ENCODE results near the gene AQP2.

The AQP2 gene

DNA sequence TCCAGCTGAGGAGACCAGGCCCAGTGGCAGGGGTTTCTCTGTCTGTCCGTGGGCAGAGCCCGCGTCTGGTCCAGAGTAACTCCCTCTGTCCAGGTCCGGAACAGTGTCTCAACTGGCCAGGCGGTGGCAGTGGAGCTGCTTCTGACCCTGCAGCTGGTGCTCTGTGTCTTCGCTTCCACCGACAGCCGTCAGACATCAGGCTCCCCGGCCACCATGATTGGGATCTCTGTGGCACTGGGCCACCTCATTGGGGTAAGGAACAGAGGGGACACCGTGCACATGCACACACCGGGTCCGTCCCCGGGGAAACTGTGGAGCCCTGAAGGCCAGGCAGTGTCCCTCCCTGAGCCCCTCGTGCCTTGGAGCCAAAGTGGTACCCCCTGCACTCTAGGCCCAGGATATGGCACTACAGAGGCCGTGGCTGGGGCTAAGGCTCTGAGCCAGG, 23.7 kb downstream of the AQP2 start:
- TF ChIP-seq, protein P1, sequence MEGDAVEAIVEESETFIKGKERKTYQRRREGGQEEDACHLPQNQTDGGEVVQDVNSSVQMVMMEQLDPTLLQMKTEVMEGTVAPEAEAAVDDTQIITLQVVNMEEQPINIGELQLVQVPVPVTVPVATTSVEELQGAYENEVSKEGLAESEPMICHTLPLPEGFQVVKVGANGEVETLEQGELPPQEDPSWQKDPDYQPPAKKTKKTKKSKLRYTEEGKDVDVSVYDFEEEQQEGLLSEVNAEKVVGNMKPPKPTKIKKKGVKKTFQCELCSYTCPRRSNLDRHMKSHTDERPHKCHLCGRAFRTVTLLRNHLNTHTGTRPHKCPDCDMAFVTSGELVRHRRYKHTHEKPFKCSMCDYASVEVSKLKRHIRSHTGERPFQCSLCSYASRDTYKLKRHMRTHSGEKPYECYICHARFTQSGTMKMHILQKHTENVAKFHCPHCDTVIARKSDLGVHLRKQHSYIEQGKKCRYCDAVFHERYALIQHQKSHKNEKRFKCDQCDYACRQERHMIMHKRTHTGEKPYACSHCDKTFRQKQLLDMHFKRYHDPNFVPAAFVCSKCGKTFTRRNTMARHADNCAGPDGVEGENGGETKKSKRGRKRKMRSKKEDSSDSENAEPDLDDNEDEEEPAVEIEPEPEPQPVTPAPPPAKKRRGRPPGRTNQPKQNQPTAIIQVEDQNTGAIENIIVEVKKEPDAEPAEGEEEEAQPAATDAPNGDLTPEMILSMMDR (IDR thresholded peaks at IDR 0.05; ENCODE audit: low read length, missing control alignments), result peak; percentile 79
- H3K4me3 ChIP-seq (replicated peaks; ENCODE audit: low read depth, low read length), result no peak overlapping the region
- DNase-seq (ENCODE audit: low read depth), result peak; percentile 82

DNA sequence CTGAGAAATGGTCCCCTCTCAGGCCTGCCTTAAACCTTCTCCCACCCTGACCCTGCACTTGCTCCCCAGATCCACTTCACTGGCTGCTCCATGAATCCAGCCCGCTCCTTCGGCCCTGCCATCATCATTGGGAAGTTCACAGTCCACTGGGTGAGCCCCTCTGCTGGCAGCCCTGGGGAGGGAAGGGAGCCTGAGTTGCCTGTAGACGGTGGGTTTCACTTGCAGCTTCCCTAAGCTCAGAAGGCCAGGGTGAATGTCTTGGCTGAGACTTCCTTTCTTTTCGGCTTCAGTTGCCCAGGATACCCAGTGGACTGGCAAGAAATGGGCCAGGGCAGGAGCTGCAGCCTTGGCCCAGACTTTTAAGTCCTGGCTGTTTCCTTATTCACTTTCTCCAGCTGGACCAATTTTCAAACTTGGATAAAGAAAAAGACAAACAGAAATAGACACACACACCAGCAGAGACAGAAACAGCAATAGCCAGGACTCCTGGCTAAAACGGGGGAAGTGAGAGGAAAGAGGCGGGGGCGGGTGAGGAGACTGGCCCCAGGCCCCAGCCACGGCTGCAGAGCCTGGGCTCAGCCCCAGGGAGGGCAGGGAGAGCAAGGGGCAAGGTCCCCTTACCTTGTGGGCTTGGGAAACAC, 24.3 kb downstream of the AQP2 start:
- TF ChIP-seq, protein P1 (IDR thresholded peaks at IDR 0.05; ENCODE audit: low read length, missing control alignments), result no peak
- no peak for DNase-seq (ENCODE audit: low read depth)
- no peak overlapping the region for H3K4me3 ChIP-seq (replicated peaks; ENCODE audit: low read depth, low read length)

- DNase-seq (ENCODE audit: low read depth), result no peak
- H3K4me3 ChIP-seq (replicated peaks; ENCODE audit: low read depth, low read length), result no peak overlapping the region
- TF ChIP-seq, protein P1 (IDR thresholded peaks at IDR 0.05; ENCODE audit: low read length, missing control alignments), result no peak
Observed at GRCh38 chr12:49975318-49975761, 24.8 kb downstream of the AQP2 start.

DNA sequence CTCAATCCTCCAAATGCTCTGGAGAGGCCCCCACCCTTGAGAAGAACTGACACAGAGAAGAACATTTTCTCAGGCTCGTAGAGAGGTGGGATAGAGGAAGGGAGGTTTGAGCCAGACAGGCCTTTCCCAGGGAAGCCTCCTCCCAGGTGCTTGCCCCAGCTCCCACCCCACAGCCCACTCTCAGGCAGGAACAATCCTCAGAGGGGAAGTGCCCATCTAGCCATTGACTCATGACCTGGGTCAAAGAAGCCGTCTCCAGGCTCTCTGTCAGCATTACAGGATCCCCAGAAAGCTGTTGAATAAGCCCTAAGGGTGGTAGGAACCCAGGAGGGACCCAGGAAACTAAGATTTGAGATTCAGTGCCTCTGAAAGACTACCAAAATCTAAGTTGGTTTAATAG, 26.0 kb downstream of the AQP2 start:
- no peak for DNase-seq (ENCODE audit: low read depth)
- H3K4me3 ChIP-seq (replicated peaks; ENCODE audit: low read depth, low read length), result no peak overlapping the region
- TF ChIP-seq, protein P1 (IDR thresholded peaks at IDR 0.05; ENCODE audit: low read length, missing control alignments), result no peak

- no peak for DNase-seq (ENCODE audit: low read depth)
- TF ChIP-seq, protein P1 (IDR thresholded peaks at IDR 0.05; ENCODE audit: low read length, missing control alignments), result no peak
- H3K4me3 ChIP-seq (replicated peaks; ENCODE audit: low read depth, low read length), result no peak overlapping the region
Observed at GRCh38 chr12:49978125-49978524, 27.6 kb downstream of the AQP2 start.

DNA sequence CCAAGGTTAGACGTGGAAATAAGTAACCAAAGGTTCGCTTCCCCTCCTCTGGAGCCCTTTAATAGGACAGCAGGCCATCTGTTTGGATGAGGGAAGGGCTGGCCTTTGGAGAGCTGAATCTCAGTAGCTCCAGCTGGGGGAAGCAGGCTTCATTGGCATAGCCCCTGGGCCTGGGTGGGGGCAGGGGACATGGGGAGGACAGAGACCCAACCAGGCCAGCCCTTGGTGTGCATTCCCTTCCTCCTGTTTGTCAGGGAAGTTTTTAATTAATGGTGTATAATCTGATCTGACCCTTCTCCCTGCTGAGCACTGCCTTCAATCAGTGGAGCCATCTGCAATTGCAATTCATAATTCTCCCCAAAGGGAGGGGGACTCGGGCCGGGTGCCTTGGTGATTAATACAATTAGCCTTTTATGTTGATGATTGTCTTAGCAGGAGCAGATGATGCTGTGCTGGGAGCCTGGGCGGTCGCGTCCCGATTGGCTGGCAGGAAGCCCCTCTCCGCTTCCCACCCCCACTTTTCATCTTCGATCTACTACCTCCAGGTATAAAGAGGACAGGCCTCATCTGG, 28.6 kb downstream of the AQP2 start:
- no peak overlapping the region for H3K4me3 ChIP-seq (replicated peaks; ENCODE audit: low read depth, low read length)
- no peak for DNase-seq (ENCODE audit: low read depth)
- TF ChIP-seq, protein P1 (IDR thresholded peaks at IDR 0.05; ENCODE audit: low read length, missing control alignments), result no peak

DNA sequence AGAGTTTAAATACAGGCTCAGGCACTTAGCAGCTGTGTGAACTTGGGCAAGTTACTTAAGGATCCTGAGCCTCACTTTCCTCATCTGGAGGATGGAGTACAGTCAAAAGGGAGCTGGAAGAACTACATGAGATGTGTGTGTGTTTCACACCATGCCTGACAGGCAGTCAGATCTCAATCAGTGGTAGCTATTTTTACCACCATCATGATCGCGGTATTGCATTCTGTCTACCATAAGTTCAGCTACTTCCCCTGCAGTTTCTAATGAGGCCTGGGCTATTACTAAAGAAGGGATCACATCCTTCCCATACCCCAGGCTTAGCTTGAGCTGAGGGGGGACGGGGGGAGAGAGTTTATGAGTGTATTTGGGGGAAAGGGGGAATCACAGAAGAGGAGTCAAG, 29.3 kb downstream of the AQP2 start:
- no peak for DNase-seq (ENCODE audit: low read depth)
- H3K4me3 ChIP-seq (replicated peaks; ENCODE audit: low read depth, low read length), result no peak overlapping the region
- TF ChIP-seq, protein P1 (IDR thresholded peaks at IDR 0.05; ENCODE audit: low read length, missing control alignments), result no peak

Data from fibroblast of pulmonary artery (primary cell).